GM21786 (cell line): ENCODE measurements around the gene IL34.

ENCODE experiments used
- ATAC-seq: cut with Tn5 transposase; IDR thresholded peaks from one replicate; pipeline ENCODE4 v1.9.1; 2021; ENCODE audit not compliant: unreplicated experiment

The IL34 gene

DNA sequence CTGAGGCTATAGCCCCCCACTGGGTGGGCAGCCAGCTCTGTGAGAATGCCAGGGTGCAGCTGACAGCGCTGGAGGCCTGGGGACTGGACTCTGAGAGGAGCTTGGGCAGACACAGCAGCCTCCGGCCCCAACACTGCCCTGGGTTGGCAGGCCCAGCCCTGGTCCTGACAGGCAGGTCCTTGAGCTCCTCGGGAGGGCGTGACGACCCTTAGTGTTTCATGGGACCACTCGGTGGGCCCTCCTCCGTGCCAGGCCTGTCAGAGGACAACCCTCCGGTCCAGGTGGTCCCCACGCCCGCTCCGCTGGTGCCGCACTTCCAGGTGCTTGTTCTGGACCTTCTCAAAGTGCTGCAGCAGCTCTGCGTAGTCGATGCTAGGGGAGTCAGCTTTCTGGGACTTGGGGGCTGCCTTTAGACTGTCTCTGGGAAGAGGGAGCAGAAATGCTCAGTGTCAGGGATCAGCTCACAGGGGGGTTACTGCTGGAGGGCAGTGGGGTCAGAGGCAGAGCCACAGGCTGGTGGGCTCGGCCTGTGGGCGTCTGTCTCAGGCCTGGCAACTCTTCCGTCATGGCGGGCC lies 41.4 kb downstream of the IL34 start:
- ATAC-seq: no peak

DNA sequence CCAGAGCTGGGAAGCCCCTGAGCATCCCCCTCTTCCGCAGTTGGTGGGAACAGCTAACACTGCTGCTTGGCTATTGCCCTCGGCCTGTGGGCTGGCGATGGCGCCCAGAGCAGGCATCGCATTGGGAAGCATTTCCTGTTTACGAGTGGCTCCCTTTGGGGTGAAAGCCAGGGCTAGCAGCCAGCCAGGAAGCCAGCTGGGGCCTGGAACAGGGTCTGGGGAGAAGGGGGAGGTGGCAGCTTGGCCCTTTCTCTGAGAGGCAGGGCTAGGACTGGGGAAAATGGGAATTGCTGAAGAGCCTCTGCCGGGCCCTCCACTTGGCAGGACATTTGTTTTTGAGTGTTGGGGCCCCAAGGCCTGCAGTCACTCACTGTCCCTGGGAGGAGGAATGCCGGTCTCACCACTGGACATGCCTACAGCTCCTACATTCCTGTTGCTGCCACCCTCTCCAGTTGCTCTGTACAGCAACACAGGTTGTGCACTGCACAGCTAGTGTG lies 41.9 kb downstream of the IL34 start:
- no peak for ATAC-seq

DNA sequence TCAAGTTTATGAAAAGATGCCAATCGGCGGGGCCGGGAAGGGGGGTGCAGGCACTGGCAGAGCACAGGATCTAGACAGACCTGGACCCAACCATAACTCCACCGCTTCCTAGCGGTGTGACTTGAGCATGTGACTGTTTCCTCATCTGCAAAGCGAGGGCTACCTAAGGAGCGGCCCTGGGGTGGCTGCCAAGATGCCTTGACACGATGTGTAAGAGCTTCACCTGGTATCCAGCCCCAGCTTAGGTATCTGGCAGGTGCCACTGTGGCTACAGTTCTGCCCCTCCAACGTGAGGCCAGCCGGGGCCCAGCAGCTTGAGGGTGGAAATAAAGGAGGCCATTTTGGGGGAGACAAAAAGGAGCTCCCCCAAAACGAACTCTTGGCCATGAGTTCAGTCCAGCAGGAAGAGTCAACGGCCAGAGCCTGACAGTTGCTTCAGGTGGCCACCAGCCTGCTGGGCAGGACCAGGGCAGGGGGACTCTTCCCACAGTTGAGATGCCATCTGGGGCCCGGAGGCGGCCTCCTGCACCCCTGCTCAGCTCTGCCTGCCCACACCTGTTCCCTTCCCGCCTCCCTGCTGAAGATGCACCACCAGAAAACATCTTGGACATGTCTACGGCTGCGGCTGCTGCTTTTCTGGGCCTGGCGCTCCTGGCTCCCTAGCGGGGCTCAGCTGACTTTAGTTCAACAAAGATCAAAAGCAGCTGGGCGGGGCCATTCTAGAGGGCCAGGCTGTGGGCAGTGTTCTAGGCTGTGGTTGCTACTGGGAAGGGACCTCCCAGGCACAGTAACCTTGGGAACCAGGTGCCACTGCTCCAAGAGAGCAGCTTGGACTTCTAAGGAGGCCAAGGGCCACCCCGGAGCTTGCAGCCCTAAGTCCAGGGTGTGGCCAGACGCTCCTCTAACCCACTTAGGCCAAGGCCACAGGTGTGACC lies 42.9 kb downstream of the IL34 start:
- no peak for ATAC-seq

DNA sequence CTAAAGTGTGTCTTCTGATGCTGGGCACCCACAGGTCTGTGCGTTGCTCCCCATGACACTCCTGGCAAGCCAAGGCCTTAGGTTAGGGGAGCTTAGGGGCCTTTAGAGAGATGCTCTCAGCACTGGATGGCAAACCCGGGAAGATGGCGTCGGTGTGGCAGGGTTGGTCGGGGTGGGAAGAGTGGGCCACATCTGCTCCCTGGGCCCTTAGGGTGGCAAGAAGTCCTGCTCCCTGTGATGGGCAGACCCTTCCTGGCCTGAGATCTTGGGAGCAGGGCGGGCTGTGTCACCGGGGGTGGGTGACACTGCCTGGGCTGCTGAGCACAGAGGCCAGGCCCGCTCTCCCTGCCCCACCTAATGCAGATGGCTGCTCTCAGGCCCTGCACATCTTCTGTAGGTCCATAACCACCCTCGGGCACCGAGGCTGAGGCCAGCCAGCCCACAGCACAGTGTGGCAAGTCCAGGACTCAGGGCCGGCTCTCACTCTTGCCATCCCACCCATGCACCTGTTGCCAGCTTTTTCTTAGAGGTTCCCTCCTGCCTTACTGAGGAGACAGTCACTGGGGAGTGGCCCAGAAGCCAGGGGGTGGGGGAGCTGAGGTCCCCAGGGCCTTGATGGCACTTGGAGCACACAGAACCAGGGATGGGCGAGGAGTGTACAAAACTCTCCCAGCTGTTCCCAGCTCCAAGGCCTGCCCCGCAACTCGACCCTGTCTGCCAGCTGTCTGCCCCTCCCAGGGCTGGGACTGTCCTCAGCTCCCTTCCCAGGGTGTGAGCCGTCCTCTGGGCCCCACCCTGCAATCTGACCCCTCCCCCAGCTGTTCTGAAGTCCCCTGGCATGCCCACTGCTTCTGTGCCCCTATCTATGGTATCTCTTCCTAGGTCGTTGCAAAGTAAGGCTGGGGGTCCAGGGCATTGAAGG lies 43.9 kb downstream of the IL34 start:
- ATAC-seq: no peak

DNA sequence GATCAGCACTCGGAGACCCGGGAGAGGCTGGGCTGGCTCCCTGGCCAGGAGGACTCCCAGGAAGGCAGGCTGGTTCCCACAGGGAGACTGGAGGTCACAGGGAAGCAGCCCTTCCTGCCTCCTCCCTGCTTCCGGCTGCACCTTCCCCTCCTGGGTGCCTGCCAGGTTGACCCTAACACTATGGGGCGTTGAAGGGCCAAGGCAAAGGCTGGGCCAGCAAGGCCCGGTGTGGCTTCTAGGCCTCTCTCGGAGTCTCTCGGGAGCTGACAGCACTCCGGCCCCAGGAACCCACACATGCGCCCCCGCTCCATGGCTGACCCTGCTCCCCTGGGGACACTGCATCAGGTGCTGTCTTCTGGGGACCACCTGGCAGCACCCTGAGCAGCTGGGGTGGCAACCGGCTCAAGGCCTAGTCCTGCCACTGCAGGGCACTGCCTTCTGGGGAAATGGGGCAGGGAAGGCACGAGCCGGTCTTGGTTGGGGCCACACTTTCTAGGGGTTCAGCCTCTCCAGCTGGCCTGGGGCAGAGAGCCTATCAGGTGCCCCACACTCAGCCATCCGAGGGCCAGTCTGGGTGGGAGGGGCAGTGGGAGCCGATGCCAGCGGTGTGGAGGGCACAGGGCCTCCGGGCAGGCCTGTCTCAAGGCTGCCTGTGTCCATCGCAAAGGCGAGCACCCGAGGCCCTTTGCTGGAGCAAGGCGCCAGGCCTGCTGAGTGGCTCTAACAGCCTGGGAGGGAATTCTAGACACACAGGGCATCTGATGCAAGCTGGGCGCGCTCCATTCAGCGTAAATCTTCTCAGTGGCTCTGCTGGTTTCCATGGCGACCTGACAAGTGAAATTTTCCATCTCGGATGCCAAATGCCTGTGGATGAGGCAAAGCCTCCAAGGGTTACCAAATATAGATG lies 45.1 kb downstream of the IL34 start:
- ATAC-seq: no peak

DNA sequence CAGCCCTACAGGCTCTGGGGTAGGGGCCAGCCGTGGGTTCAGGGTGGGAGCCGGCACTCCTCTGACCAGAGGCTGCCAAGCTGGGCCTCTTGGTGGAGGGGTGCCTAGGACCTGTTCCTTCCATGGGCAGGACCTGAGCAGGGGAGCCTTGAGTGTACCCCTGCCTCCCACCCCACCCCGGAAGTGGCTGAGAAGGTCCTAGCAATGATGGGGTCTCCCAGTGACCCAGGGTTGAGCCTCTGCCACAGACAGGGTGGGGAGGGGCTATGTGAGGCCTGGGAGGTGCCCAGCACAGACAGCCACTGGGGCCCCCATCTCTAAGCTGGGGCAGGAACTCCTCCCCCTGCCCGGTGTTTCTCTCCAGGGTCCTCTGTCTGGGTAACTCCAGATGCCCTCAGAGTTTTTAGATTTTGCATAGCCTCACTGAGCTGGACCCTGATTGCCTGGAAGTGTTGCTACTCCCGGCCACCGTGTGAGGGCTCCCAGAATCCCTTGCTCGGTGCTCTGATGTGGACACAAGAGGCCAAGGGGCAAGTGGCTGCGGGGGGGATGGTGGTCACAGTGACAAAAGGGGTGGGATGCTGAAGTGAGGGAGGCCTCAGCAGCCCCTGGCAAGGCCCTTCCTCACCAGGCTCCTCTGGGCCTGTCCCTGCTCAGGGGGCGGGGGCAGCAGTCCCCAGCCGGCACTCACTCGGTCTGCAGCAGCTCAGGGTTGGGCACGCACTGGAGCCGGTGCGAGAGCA lies 45.9 kb downstream of the IL34 start:
- ATAC-seq: no peak

DNA sequence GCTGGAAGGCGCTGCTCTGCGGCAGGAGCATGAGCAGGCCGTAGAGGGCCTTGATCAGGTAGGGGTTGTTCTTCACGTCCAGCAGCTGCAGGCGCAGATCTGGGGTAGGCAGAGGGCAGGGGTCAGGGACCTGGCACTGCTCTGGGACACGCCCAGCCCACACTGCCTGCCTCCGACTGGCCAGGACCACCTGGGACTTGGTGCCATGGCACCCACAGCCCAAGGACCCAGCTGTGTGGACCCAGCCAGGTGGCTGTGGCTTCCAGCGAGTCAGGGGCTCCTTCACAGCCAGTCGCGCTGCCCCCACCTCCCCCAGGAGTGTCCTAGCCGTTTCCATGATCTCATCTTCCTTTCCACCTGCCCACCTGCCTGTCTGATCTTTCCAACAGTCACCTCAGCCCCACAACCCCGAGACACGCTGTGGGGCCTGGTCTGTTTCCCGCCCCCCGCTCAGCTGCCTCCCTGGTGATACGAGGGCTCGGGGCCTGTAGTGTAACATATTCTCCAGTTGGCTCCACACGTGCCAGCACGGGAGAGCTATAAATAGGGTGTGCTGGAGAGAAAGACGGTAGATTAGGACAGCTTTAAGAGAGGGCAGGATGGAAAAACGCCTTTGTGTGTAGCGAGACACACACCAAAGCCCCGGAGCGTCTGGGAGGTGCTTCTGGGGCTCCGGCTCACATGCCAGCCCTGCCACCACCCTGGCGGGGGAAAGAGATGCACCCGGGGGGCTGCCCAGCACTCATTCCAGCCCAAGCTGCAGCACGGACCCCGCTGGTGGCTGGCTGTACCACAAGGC lies 46.7 kb downstream of the IL34 start:
- ATAC-seq: no peak

DNA sequence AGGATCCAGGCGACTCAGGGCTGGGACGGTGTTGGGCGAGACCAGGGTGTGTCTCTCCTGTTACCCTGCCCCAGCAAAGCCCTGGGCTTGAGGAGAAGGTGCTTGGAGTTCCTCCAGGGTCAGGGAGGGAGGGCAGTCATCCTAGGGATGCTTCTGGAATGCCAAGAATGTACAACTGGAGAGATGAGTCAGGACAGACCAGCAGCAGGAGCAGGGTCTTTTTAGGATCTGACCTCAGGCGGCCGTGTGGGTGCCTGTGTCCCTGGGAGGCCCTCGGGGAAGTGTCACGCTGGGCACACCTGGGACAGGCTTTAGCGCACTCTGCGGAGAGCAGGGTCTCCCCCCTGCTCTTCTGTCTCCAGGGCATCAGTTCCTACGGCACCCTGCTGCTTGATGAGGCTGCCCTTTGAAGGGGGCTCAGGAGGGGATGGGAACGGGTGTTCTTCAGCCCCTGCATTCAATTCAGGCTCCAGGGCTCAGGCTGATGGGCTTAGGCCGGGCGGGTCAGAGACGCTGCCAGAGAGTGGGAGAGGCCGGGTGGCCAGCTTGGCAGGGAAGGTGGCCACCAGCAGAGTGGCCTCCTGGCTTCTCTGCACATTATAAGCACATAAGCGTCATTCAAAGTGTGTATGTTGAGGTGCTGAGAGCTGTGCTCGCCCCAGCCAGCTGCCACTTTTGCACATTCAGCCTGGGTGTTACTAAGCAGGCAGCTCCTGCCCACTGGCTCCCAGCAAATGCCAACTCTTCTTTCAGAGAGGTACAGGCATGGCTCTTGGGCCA lies 47.9 kb downstream of the IL34 start:
- ATAC-seq: no peak

DNA sequence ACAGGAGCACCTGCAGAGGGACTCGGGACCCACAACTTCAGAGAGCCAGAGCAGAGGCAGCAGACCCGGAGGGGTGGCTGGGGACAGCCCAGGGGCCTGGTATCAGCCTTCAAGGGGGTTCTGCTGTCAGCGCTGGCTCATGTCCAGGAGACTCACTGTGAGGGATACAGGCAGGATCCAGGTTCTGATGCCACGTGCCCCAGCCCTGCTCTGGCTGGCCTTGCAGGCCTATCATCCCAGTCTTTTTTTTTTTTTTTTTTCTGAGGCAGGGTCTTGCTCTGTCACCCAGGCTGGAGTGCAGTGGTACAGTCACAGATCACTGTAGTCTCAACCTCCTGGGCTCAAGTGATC lies 48.5 kb downstream of the IL34 start:
- ATAC-seq: no peak

DNA sequence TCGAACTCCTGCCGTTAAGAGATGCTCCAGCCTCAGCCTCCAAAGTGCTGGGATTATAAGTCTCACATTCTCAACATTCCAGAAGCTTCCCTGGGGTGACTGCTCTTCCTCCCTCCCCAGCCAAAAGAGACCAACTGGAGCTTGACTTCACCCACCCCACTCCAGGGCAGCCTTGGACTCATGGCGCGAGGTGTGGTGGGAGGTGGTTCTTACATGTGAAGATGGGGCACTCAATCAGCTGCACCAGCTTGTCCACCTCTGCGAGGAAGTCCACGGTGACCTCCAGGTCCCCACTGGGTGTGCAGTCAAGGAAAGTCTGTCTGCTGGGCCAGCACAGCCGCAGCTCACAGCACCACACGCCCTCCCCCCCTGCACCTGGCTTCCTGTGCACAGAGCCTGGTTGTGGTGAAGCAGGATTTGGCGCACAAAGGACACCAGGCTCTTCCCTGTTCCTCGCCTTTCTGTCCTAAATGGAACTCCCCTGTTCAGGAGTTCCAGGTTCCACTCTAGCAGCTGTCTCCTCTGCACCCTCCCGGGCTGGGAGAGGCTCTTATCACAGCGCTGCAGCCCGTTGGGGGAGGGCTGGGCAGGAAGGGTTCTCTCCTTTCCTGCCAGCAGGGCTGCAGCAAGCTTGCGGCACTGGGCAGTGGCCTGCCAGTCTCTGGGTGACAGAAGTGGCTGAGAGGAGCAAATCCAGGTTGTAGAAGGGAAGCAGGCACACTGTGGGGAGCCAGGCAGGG lies 49.1 kb downstream of the IL34 start:
- no peak for ATAC-seq

DNA sequence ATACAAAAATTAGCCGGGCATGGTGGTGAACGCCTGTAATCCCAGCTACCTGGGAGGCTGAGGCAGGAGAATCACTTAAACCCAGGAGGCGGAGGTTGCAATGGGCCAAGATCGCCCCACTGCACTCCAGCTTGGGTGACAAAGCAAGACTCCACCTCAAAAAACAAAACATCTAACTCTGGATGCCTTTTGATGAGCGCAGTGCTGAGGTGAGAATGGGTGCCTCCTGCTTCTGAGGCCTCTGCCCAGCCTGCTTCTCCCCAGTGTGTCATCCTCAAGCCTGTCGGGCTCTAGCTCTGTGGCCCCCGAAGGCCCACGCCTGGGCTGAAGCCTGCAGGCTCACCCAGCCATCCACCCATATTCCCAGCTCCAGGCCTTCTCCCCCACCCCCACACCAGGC lies 50.0 kb downstream of the IL34 start:
- ATAC-seq: no peak

DNA sequence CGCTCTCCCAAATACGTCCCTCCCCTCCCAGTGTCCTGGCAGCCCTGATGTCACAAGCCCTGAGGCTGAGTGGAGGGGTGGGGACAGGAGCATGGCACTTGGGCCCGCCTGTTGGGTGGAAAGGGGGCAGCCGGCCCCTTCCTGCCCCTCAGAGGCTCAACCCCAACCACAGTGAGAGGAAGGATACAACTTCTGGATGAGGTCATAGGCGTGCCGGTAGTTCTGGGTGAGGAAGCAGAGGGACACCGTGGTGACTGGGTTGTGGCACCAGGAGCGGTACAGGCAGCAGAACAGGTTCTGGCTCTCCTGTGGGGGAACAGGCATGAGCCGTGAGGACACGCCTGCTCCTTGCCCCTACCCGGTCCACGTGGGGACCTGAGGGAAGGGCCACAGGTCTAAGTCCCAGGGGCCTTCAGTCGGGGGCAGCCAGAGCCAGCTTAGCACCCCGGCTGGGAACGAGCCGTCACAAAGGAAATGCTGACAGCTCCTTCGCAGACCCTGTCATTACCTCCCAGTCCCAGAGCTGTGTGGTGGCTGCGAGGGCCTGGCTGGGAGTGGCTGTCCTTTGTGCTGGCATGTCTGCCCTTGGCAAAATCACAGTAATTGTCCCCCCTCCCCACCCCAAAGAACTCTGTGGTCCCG lies 50.7 kb downstream of the IL34 start:
- ATAC-seq: no peak

DNA sequence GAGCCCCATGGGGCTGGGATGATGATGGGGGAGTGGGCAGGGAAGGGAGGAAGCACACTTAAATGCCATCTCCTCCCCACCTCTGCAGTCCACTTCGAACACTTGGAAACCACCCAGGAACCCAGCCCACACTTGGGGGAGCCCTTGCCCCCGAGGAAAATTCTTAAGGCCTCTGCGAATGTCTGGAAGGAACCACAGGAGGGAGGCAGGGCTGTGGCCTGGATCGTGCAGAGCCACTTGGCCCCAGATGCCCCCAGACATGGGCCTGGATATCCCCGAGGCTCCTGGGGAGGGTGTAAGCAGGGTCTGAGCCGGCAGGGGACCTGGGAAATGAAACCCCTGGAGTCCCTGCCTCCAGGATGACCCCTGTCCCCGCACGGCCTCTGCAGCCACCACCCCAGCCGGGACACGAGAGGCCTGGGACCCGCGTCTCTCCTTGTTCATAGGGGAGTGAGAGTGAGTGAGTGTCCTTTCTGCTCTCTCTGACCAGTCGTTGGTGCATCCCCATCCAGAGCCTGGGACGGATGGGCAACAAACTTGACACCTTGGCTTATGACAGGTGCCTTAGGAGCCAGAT lies 51.3 kb downstream of the IL34 start:
- ATAC-seq: no peak

DNA sequence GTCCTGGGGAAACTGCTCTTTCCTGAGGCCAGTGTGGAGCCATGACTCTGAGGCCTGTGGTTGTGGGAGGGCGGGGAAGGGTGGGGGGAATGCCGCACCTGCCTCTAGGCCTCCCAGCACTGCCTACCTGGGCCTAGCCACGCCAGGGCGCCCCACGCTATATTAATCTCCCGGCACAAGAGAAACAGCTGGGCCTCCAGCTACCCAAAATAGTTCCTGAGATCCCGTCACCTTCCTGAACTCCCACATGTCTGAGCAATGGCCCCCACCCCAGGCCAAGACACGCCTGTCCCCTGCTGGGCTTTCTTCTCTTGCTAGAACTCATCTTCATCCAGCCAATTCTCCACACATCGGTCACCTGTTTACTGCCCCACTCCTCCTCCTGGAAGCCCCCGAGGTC lies 52.5 kb downstream of the IL34 start:
- ATAC-seq: no peak

DNA sequence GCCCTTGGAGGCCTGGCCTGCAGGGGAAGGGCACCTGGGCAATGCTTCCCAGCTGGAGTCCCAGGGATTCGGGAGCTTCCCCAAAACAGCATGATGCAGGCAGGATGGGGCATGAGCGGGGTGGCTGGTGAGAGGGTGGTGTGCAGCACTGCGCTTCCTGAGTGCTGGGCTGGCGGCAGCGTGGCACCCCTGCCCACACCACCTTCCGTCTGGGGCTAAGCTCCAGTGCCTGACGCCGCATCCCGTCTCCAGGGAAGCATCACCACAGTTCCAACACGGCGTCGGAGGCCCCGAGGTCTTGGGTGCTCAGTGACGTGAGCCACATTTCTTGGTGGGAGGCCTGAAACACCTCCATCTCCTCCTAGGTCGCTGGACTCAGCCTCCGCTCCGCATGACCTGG lies 53.3 kb downstream of the IL34 start:
- ATAC-seq: no peak

DNA sequence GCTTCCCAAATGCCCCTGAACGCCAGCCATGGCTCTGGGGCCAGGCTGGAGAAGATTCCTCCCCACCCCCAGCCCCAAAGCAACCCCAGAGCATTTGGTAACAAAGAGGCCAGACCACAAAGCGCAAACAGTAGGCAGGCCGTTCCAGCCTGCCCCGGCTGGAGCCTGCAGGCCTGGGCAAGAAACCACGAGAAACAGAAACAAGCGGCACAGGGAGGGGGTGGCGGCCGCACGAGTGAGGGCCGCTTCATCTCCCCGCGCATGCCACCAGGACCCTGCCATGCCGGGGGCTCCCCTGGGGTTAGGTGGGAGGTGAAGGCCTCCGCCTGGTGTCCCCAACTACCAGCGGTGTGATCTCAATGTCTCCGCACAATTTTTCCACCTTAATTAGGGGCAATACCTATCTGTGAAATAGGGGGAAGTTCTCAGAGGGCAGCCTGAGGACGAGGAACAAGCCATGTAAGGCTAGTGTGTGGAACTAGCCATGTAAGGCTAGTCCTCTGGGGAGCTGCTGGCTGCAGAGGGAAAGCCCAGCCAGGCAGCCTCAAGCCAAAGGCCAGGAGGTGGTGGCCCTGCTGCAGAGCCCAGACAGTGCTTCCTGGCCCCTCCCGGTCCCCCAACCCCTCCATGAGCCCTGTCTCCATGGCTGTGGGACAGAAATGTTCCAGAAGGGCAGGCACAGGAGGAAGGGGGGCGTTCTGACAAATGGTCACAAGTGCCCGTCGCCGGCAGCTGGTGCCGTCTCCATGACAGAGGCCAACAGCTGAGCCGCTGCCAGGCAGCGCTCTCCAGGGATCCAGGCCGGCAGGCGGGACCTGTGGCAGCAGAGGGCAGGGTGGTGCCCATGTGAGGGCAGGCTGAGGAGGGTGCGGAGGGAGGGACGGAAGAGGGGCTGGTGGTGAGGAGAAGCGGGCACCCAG lies 54.0 kb downstream of the IL34 start:
- no peak for ATAC-seq
